Caco-2 (cell line): ENCODE measurements around the gene KNDC1. TPM values are rescaled to one million over a fixed set of nuclear protein-coding genes. Genes with fewer than 3 reads are reported as not detected.

Experiments
- BruUV-seq: library from RNA; stranded (reverse); fragments of 400-500 nt; replicated peaks from 2 replicates; lab custom pipeline; 2021; lab: Mats Ljungman, UMichigan
- CTCF ChIA-PET: fragments of 300-600 bp; sonication (Branson Sonifier 250); formaldehyde crosslinking; loops from one replicate; lab custom pipeline; 2022; ENCODE audit warnings: antibody characterized with exemption; lab: Charles Lee
- POLR2A ChIA-PET: fragments of 300-600 bp; sonication (Branson Sonifier 250); formaldehyde crosslinking; loops from one replicate; lab custom pipeline; 2022; ENCODE audit warnings: antibody characterized with exemption; lab: Charles Lee
- DNase-seq, 2 experiments: peaks; one replicate each; pipeline versions ENCODE4 v3.0.0 to v3.0.0-alpha.2; 2020 to 2022
- H3K27me3 ChIP-seq: replicated peaks from 2 replicates; pipeline ENCODE4 v1.6.0; 2011; ENCODE audit warnings: low read length; ENCODE audit not compliant: control insufficient read depth, insufficient read depth
- H3K36me3 ChIP-seq: 2 replicates; pipeline ENCODE4 v1.5.1; 2011; ENCODE audit warnings: low read length; ENCODE audit not compliant: control insufficient read depth, insufficient read depth
- H3K4me1 ChIP-seq: fragments of 250-450 bp; sonication (Bioruptor Pico); 2 replicates; pipeline ENCODE4 v1.5.1; 2020; ENCODE audit warnings: mild to moderate bottlenecking
- H3K4me3 ChIP-seq: 2 replicates; pipeline ENCODE4 v1.5.1; 2011; ENCODE audit warnings: low read depth, mild to moderate bottlenecking, control low read depth, low read length
- H3K9me3 ChIP-seq: fragments of 250-450 bp; sonication (Bioruptor Pico); 2 replicates; pipeline ENCODE4 v1.5.1; 2020; ENCODE audit warnings: mild to moderate bottlenecking, moderate library complexity
- H3K27ac Mint-ChIP-seq: one replicate; pipeline ENCODE4 v1.8.0; 2022; ENCODE audit warnings: mixed read lengths; ENCODE audit not compliant: unreplicated experiment
- H3K27me3 Mint-ChIP-seq: one replicate; pipeline ENCODE4 v1.8.0; 2022; ENCODE audit warnings: mixed read lengths; ENCODE audit not compliant: insufficient read depth, unreplicated experiment
- H3K36me3 Mint-ChIP-seq: one replicate; pipeline ENCODE4 v1.8.0; 2022; ENCODE audit warnings: mild to moderate bottlenecking, mixed read lengths; ENCODE audit not compliant: insufficient read depth, unreplicated experiment
- H3K4me1 Mint-ChIP-seq: one replicate; pipeline ENCODE4 v1.8.0; 2022; ENCODE audit warnings: low read depth, mixed read lengths; ENCODE audit not compliant: unreplicated experiment
- H3K4me3 Mint-ChIP-seq: one replicate; pipeline ENCODE4 v1.8.0; 2022; ENCODE audit warnings: mild to moderate bottlenecking, moderate library complexity, mixed read lengths; ENCODE audit not compliant: unreplicated experiment
- H3K9me3 Mint-ChIP-seq: one replicate; pipeline ENCODE4 v1.8.0; 2022; ENCODE audit warnings: mixed read lengths; ENCODE audit not compliant: unreplicated experiment
- intact Hi-C: fragments of 100-400 bp; cut with micrococcal nuclease; formaldehyde crosslinking; loops from one replicate; pipeline ENCODE4 v1.10.0; 2022; ENCODE audit not compliant: unreplicated experiment
- total RNA-seq: library from RNA; stranded (reverse); gene quantifications from 2 replicates; pipeline ENCODE4 v1.2.3, GENCODE V29; 2022
- TF ChIP-seq, protein P1 (sequence below), 2 experiments: fragments of 200-600 bp in 1 of 2; IDR thresholded peaks; 1 replicate in 1 of 2; 2 replicates in 1 of 2; pipeline versions ENCODE4 v1.5.1 to v1.8.0; 2011 to 2022; ENCODE audit warnings: antibody characterized with exemption in 1 of 2, control low read depth in 1 of 2, inconsistent platforms in 1 of 2, low read depth in 1 of 2, low read length in 1 of 2, mild to moderate bottlenecking in 1 of 2, moderate library complexity in 1 of 2; ENCODE audit not compliant: insufficient read depth in 1 of 2, severe bottlenecking in 1 of 2, unreplicated experiment in 1 of 2

Gene KNDC1
- total RNA-seq, 1 experiment from 2014 or later, result 3.2 TPM

DNA sequence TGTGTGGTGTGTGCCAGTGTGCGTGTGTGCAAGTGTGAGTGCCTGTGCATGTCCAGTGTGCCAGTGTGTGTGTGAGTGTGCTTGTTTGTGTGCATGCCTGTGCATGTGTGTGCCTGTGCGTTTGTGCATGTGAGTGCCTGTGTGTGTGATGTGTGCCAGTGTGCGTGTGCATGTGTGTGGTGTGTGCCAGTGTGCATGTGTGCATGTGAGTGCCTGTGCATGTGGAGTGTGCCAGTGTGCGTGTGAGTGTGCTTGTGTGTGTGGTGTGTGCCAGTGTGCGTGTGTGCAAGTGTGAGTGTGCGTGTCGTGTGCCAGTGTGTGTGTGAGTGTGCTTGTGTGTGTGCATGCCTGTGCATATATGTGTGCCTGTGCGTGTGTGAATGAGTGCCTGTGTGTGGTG, 38.5 kb upstream of the KNDC1 start:
- Histone ChIP-seq H3K36me3 (no peaks in the 10 kb centered on the region), H3K4me1 (no peaks in the 10 kb centered on the region; the same call in 1 of the 2 replicates), H3K9me3 (peaks cover 23% of the 10 kb centered on the region), H3K27me3 (no peaks in the 10 kb centered on the region; the same call in 1 of the 2 replicates), H3K4me3 (no peak overlapping the region)
- Mint-ChIP-seq H3K4me3 (no peak overlapping the region), H3K4me1 (peaks cover 7% of the 10 kb centered on the region), H3K36me3 (no peaks in the 10 kb centered on the region), H3K27me3 (peaks cover 24% of the 10 kb centered on the region), H3K9me3 (peaks cover 17% of the 10 kb centered on the region), H3K27ac (no peak overlapping the region)
- POLR2A ChIA-PET, result no interaction called here
- CTCF ChIA-PET, result interaction anchor here (2.2 kb wide), 1 partner anchor 183 kb away, joined by 7 read pairs; no protein-coding TSS in a partner anchor
- TF ChIP-seq, protein P1, sequence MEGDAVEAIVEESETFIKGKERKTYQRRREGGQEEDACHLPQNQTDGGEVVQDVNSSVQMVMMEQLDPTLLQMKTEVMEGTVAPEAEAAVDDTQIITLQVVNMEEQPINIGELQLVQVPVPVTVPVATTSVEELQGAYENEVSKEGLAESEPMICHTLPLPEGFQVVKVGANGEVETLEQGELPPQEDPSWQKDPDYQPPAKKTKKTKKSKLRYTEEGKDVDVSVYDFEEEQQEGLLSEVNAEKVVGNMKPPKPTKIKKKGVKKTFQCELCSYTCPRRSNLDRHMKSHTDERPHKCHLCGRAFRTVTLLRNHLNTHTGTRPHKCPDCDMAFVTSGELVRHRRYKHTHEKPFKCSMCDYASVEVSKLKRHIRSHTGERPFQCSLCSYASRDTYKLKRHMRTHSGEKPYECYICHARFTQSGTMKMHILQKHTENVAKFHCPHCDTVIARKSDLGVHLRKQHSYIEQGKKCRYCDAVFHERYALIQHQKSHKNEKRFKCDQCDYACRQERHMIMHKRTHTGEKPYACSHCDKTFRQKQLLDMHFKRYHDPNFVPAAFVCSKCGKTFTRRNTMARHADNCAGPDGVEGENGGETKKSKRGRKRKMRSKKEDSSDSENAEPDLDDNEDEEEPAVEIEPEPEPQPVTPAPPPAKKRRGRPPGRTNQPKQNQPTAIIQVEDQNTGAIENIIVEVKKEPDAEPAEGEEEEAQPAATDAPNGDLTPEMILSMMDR (IDR thresholded peaks at IDR 0.05; ENCODE audit: insufficient read depth in 1 of 2, low read depth in 1 of 2, low read length in 1 of 2, severe bottlenecking in 1 of 2, unreplicated experiment in 1 of 2), result no peak
- intact Hi-C loops, result no loop called here
- no peak for DNase-seq
- no TSS peak for BruUV-seq

DNA sequence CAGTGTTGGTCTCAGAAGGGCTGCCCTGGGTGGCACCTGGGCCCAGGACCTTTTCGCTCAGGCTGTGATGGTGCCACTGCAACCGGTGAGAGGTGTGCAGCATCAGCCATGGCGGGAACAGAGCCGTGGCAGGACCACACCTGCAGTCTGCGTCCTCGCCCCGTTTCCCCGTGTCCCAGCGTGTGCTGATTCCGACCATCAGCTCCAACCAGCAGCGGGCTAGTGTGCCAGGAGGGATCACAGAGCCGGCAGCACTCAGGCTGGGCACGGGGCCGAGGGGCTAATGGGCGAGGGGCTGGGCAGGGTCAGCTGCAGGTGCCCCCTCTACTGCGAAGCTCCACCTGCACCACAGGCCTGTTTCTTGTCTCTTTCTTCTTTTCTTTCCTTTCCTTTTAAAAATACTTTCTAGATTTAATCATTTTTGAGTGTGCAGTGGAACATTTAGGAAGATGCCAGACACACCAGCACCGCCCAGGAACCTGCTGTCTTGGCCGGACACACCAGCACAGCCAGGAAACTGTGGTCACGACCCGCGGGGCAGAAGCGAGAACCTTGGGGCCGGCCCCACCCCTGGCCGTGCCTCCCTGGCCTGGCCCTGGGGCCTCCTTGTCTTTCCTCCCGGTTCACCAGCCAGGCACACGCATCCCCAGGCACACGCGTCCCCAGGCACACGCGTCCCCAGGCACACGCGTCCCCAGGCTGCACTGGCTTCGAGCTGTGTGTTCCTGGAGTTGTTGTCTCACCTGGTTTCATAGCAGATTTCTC, 37.7 kb upstream of the KNDC1 start:
- H3K4me3 ChIP-seq, result no peak overlapping the region
- intact Hi-C loops, result no loop called here
- ChIA-PET CTCF (interaction anchor here (2.2 kb wide), 1 partner anchor 184 kb away, joined by 7 read pairs; no protein-coding TSS in a partner anchor), POLR2A (no interaction called here)
- TF ChIP-seq, protein P1 (IDR thresholded peaks at IDR 0.05; ENCODE audit: insufficient read depth in 1 of 2, low read depth in 1 of 2, low read length in 1 of 2, severe bottlenecking in 1 of 2, unreplicated experiment in 1 of 2), result no peak
- peaks cover 23% of the 10 kb centered on the region for H3K9me3 ChIP-seq
- peaks cover 7% of the 10 kb centered on the region for H3K4me1 Mint-ChIP-seq
- H3K36me3 Mint-ChIP-seq, result no peaks in the 10 kb centered on the region
- no peaks in the 10 kb centered on the region; the same call in 1 of the 2 replicates for H3K27me3 ChIP-seq
- H3K36me3 ChIP-seq, result no peaks in the 10 kb centered on the region
- BruUV-seq, result no TSS peak
- no peak overlapping the region for H3K4me3 Mint-ChIP-seq
- H3K27me3 Mint-ChIP-seq, result peaks cover 22% of the 10 kb centered on the region
- H3K4me1 ChIP-seq, result no peaks in the 10 kb centered on the region; the same call in 1 of the 2 replicates
- peaks cover 17% of the 10 kb centered on the region for H3K9me3 Mint-ChIP-seq
- no peak for DNase-seq
- no peak overlapping the region for H3K27ac Mint-ChIP-seq

DNA sequence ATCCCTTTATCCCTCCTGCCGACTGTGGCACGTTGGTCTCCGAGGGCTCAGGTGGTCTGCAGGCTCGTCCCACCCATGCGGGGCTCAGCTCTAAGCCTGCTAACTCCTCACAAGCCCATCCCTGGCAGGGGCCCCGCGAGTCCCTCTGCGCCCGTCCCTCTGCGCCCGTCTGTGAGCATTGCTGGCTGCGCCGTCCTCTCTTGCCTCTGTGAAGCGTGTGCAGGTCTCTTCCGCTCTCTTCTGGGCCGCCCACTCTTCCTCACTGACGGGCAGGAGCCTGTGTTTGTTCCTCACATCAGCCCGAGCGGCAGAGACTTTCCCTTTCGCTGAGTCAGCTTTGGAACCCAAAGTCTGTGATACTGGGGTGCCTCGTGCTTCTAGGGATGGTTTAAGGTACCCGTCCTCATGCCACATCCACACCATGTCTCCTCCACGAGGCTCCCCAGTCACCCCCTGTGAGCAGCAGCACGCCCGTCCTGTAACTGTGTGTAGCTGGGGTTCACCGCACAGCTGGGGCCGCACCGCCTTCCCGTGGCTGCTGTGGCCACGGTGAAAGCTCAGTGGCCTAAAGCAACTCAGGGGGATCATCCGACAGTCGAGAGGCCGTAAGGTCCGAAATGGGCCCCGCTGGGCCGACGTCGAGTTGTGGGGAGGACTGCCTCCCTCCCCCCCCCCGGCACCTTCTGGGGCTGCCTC, 36.8 kb upstream of the KNDC1 start:
- Mint-ChIP-seq H3K27ac (no peak overlapping the region), H3K27me3 (peaks cover 20% of the 10 kb centered on the region), H3K36me3 (peaks cover under 1% of the 10 kb centered on the region), H3K9me3 (peaks cover 13% of the 10 kb centered on the region), H3K4me3 (no peak overlapping the region), H3K4me1 (peaks cover 7% of the 10 kb centered on the region)
- intact Hi-C loops, result no loop called here
- H3K27me3 ChIP-seq, result no peaks in the 10 kb centered on the region; the same call in 1 of the 2 replicates
- DNase-seq, result no peak
- peaks cover 18% of the 10 kb centered on the region for H3K9me3 ChIP-seq
- ChIA-PET POLR2A (no interaction called here), CTCF (interaction anchor here (0.7 to 2.2 kb wide), 3 partner anchors 179 to 218 kb away, joined by 4 to 7 read pairs (median 4); no protein-coding TSS in a partner anchor)
- H3K36me3 ChIP-seq, result no peaks in the 10 kb centered on the region
- TF ChIP-seq, protein P1 (IDR thresholded peaks at IDR 0.05; ENCODE audit: insufficient read depth in 1 of 2, low read depth in 1 of 2, low read length in 1 of 2, severe bottlenecking in 1 of 2, unreplicated experiment in 1 of 2), result no peak
- H3K4me3 ChIP-seq, result no peak overlapping the region
- no peaks in the 10 kb centered on the region; the same call in 1 of the 2 replicates for H3K4me1 ChIP-seq
- no TSS peak for BruUV-seq
